Right kidney (tissue), 1 donor: Measurements from ENCODE around the gene MTFR1L.

ENCODE experiments used
- DNase-seq: peaks from one replicate; pipeline ENCODE4 v3.0.0-alpha.2; 2016

MTFR1L gene

DNA sequence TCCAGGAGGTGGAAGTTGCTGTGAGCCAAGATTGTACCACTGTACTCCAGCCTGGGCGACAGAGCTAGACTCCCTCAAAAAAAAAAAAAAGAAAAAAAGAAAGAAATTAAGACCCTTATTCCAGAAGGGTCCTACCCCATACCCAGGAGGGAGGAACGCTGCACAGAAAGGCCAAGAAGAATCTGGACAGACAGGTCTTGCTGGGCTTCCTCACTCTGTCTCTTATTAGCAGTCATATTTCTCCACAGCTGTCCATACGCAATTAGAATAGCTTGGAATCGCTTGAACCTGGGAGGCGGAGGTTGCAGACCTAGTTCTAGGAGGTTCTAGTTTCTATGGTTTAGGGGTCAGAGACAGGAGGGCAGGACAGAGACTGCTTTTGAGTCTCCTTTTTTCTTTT lies 58.9 kb downstream of the MTFR1L start:
- DNase-seq, result no peak

DNA sequence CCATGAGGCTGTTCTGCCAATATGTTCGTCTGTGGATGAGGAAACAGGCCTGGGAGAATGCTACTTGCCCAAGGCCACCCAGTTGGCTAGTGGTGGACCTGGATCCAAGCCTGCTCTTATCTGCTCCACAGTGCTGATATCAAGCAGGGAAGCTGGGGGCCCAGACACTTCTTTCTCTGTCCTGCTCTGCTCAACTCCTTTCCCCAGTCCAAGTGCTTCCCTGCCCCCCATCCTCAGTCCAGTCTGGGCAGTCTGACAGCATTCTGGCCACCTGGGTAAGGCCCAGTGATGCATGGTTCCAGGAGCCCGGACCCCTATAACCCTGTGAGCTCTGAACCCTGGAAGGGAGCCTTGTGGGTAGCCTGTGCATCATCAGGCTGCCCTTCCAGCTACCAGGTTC lies 59.9 kb downstream of the MTFR1L start:
- no peak for DNase-seq

DNA sequence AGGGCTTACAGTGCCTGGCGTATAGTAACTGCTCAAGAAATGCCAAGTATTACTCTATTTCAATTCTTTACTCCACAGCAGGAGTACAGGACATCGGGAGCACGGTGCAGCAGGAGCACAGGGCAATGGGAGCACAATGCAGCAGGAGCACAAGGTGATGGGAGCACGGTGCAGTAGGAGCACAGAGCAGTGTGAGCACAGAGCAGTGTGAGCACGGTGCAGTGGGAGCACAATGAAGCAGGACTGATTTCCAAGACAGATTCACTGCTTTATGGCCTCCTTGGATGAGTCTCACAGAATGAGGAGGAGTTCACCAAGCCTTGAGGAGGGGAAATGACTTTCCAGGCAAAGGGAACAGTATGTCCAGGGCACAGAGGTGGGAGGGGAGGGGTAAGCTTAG lies 60.8 kb downstream of the MTFR1L start:
- no peak for DNase-seq

DNA sequence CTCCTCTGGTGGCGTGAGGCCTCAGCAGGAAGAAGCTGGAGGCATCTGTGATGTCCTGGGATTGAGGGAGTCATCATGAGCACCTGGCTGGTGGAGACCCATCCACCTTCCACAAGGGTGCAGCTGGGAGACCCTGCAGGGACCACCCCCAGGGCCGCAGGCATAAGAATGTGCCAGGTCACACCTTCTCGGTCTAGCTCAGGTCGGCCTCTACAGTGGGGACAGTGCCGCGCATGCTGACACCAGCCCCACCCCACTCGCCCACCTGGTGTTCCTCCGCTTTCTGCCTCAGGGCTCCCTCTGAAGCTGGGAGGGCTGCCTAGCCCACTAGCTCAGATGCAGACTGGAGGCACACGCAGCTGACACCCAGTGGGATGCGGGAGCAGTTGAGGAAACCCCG lies 61.5 kb downstream of the MTFR1L start:
- DNase-seq, result no peak
